Prostate gland (tissue), 2 donors: ENCODE results near the gene C1QTNF4.

ENCODE experiments used
- POLR2A ChIP-seq: fragments of 450-650 bp; IDR thresholded peaks from one replicate; pipeline ENCODE4 v1.6.1; 2016; ENCODE audit warnings: antibody characterized with exemption, mild to moderate bottlenecking
- POLR2AphosphoS5 ChIP-seq: sonication (generic); formaldehyde crosslinking; IDR thresholded peaks from one replicate; pipeline ENCODE4 v1.6.1; 2017; ENCODE audit warnings: antibody characterized with exemption
- TF ChIP-seq, protein P1 (sequence below), 4 experiments: fragments of 200-600 bp in 2 of 4; fragments of 450-650 bp in 2 of 4; sonication (generic) in 2 of 4; IDR thresholded peaks; 1 replicate in 3 of 4; 2 replicates in 1 of 4; pipeline ENCODE4 v1.5.1; 2016 to 2019; ENCODE audit warnings: antibody characterized with exemption in 4 of 4, mild to moderate bottlenecking in 2 of 4, moderate library complexity in 2 of 4

DNA sequence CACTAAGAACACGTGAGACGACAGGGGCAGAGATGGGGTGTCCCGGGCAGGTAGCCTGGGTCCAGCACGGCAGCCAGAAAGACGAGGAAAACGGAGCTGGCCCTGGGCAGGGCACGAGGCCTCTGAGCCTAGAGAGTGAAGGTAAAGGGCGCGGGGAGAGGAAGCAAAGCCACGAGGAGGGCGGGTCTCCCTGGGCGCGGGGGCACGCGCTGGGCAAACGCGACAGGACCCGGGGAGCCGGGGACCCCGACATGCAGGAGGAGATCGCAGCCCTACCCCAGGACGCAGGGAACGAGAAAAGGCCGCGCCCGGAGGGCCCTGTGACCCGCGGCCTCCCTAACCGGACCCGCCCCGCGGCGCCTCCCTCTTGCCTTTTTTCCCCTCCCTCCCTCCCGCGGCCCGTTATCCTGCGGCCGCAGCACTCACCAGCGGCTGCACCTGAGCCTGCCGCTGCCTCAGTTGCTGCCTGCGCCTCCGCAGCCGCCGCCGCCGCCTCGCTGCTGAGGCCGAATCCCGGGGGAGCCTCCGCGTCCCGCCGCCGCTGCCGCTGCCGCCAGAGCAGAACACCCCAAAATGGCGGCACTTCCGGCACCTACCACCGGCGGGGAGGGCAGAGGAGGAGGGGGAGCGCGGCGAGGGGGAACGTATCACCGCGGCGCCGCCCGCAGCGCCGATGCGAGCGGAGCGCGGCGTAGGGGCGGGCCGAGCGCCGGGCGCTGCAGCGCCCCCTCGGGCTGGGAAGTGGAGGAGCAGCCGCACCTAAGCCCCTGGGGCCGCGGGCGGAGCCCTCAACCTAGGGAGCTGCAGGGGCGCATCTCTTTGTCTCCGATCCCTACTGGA is 41.4 kb downstream of the C1QTNF4 start, which contains the start of gene CELF1:
- TF ChIP-seq POLR2A (peak; percentile 60), POLR2AphosphoS5 (peak; percentile 57)
- TF ChIP-seq, protein P1, sequence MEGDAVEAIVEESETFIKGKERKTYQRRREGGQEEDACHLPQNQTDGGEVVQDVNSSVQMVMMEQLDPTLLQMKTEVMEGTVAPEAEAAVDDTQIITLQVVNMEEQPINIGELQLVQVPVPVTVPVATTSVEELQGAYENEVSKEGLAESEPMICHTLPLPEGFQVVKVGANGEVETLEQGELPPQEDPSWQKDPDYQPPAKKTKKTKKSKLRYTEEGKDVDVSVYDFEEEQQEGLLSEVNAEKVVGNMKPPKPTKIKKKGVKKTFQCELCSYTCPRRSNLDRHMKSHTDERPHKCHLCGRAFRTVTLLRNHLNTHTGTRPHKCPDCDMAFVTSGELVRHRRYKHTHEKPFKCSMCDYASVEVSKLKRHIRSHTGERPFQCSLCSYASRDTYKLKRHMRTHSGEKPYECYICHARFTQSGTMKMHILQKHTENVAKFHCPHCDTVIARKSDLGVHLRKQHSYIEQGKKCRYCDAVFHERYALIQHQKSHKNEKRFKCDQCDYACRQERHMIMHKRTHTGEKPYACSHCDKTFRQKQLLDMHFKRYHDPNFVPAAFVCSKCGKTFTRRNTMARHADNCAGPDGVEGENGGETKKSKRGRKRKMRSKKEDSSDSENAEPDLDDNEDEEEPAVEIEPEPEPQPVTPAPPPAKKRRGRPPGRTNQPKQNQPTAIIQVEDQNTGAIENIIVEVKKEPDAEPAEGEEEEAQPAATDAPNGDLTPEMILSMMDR (IDR thresholded peaks at IDR 0.05), result peak; percentile 88 to 97 (median 92)
